GM20431 (cell line): ENCODE results near the gene PRTG.
"Not testable (repeated sequence)": the region's sequence is repeated elsewhere in the genome, so short reads cannot be mapped to it uniquely, and the experiment has no call there.

Experiments used
- in situ Hi-C: fragments of 300-500 bp; cut with MseI, MboI; formaldehyde crosslinking; loops from one replicate; pipeline ENCODE4 v1.15.0; 2020; ENCODE audit warnings: low sequenced_read_pairs; ENCODE audit not compliant: unreplicated experiment

PRTG gene

GRCh38 chr15:55707518-55707917 lies 35.4 kb downstream of the PRTG start:
- in situ Hi-C loops: no loop called here

- in situ Hi-C loops: no loop called here
Observed at GRCh38 chr15:55703873-55704301, 39.1 kb downstream of the PRTG start.

- in situ Hi-C loops: no loop called here
Observed at GRCh38 chr15:55700876-55701275, 42.1 kb downstream of the PRTG start.

- in situ Hi-C loops: no loop called here
Observed at GRCh38 chr15:55698653-55699052, 44.3 kb downstream of the PRTG start.

- in situ Hi-C loops: no loop called here
Observed at GRCh38 chr15:55696221-55696620, 46.7 kb downstream of the PRTG start.

- in situ Hi-C loops: no loop called here
Observed at GRCh38 chr15:55695432-55695831, 47.5 kb downstream of the PRTG start.

GRCh38 chr15:55694652-55695150 lies 48.3 kb downstream of the PRTG start:
- in situ Hi-C loops: no loop called here

- in situ Hi-C loops: not testable (repeated sequence)
Observed at GRCh38 chr15:55693116-55693515, 49.8 kb downstream of the PRTG start.

GRCh38 chr15:55687792-55688191 lies 55.2 kb downstream of the PRTG start:
- in situ Hi-C loops: no loop called here

GRCh38 chr15:55685286-55685685 lies 57.7 kb downstream of the PRTG start:
- in situ Hi-C loops: no loop called here

- in situ Hi-C loops: no loop called here
Observed at GRCh38 chr15:55683376-55683775, 59.6 kb downstream of the PRTG start.

- in situ Hi-C loops: no loop called here
Observed at GRCh38 chr15:55681631-55682030, 61.3 kb downstream of the PRTG start.

GRCh38 chr15:55676507-55676906 lies 66.4 kb downstream of the PRTG start:
- in situ Hi-C loops: no loop called here

GRCh38 chr15:55673287-55673686 lies 69.7 kb downstream of the PRTG start:
- in situ Hi-C loops: no loop called here

GRCh38 chr15:55669270-55669669 lies 73.7 kb downstream of the PRTG start:
- in situ Hi-C loops: no loop called here

GRCh38 chr15:55665605-55666227 lies 77.2 kb downstream of the PRTG start:
- in situ Hi-C loops: no loop called here

GRCh38 chr15:55661428-55661827 lies 81.5 kb downstream of the PRTG start:
- in situ Hi-C loops: no loop called here

GRCh38 chr15:55660153-55660552 lies 82.8 kb downstream of the PRTG start:
- in situ Hi-C loops: no loop called here

GRCh38 chr15:55659481-55659880 lies 83.5 kb downstream of the PRTG start:
- in situ Hi-C loops: no loop called here

GRCh38 chr15:55658886-55659285 lies 84.1 kb downstream of the PRTG start:
- in situ Hi-C loops: no loop called here

GRCh38 chr15:55654561-55655031 lies 88.4 kb downstream of the PRTG start:
- in situ Hi-C loops: no loop called here

GRCh38 chr15:55652909-55653495 lies 90.0 kb downstream of the PRTG start:
- in situ Hi-C loops: no loop called here
